Ovary (tissue), 3 donors: ENCODE results near the gene LEMD3.

Source experiments
- CTCF ChIP-seq, 3 donors: fragments of 450-650 bp in 2 of 3; fragments of 200-600 bp in 1 of 3; IDR thresholded peaks; one replicate each; pipeline versions ENCODE4 v1.5.1 to v1.8.0; 2016 to 2022; ENCODE audit warnings: antibody characterized with exemption in 3 of 3, mild to moderate bottlenecking in 1 of 3
- EP300 ChIP-seq: sonication (generic); formaldehyde crosslinking; IDR thresholded peaks from one replicate; pipeline ENCODE4 v1.6.1; 2017; ENCODE audit warnings: antibody characterized with exemption
- POLR2A ChIP-seq: fragments of 450-650 bp; IDR thresholded peaks from one replicate; pipeline ENCODE4 v1.6.1; 2017; ENCODE audit warnings: antibody characterized with exemption, mild to moderate bottlenecking, moderate library complexity
- donor health status: DM: no; HTN: no; CAD: no.

GRCh38 chr12:65208125-65208524 lies 38.7 kb downstream of the LEMD3 start:
- TF ChIP-seq CTCF (IDR thresholded peaks at IDR 0.05) (no peak), POLR2A (no peak), EP300 (no peak)
